HepG2 (cell line): ENCODE measurements around the gene SEH1L. TPM values are rescaled to one million over a fixed set of nuclear protein-coding genes. Genes with fewer than 3 reads are reported as not detected.

ENCODE experiments used
- ATF2 ChIP-seq: sonication (generic); formaldehyde crosslinking; IDR thresholded peaks from 2 replicates; pipeline ENCODE4 v1.4.0; 2020; ENCODE audit warnings: missing genetic modification reagents
- GATAD2A ChIP-seq: IDR thresholded peaks from 2 replicates; pipeline ENCODE4 v1.6.1; 2016
- GLI4 ChIP-seq: sonication (generic); formaldehyde crosslinking; IDR thresholded peaks from 2 replicates; pipeline ENCODE4 v1.5.1; 2020; ENCODE audit warnings: missing genetic modification reagents, mild to moderate bottlenecking, moderate library complexity, borderline replicate concordance
- HMG20B ChIP-seq: conservative IDR thresholded peaks from 2 replicates; pipeline ENCODE4 v1.6.1; 2016; ENCODE audit warnings: missing genetic modification reagents, missing compliant biosample characterization
- JDP2 ChIP-seq: sonication (generic); formaldehyde crosslinking; IDR thresholded peaks from 2 replicates; pipeline ENCODE4 v1.8.1; 2022; ENCODE audit warnings: missing genetic modification reagents, borderline replicate concordance
- KMT2A ChIP-seq: sonication (generic); formaldehyde crosslinking; IDR thresholded peaks from 2 replicates; pipeline ENCODE4 v1.4.0; 2020; ENCODE audit warnings: missing genetic modification reagents
- MTF1 ChIP-seq: sonication (generic); formaldehyde crosslinking; IDR thresholded peaks from 2 replicates; pipeline ENCODE4 v1.5.0; 2020; ENCODE audit warnings: missing genetic modification reagents
- NFRKB ChIP-seq: fragments of 450-650 bp; IDR thresholded peaks from 2 replicates; pipeline ENCODE4 v1.6.1; 2017
- NONO ChIP-seq, 2 experiments: fragments of 450-650 bp in 1 of 2; sonication (generic) in 1 of 2; formaldehyde crosslinking in 1 of 2; IDR thresholded peaks in 1 of 2; conservative IDR thresholded peaks in 1 of 2; 2 replicates each; pipeline versions ENCODE4 v1.6.1 to v1.8.0; 2017 to 2022; ENCODE audit warnings: mild to moderate bottlenecking in 1 of 2, missing genetic modification reagents in 1 of 2, moderate library complexity in 1 of 2
- NR1H2 ChIP-seq: sonication (generic); formaldehyde crosslinking; IDR thresholded peaks from 2 replicates; pipeline ENCODE4 v1.8.1; 2022; ENCODE audit warnings: low read depth, missing genetic modification reagents, borderline replicate concordance
- SOX5 ChIP-seq: IDR thresholded peaks from 2 replicates; pipeline ENCODE4 v1.6.1; 2016; ENCODE audit warnings: borderline replicate concordance
- TBL1XR1 ChIP-seq: fragments of 150-350 bp; IDR thresholded peaks from 2 replicates; pipeline ENCODE4 v1.6.1; 2014; ENCODE audit warnings: borderline replicate concordance, low read length; ENCODE audit not compliant: partially characterized antibody
- TCF7 ChIP-seq: sonication (generic); IDR thresholded peaks from 2 replicates; pipeline ENCODE4 v1.6.1; 2016; ENCODE audit warnings: antibody characterized with exemption, low read depth
- ZNF24 ChIP-seq: fragments of 450-650 bp; IDR thresholded peaks from 2 replicates; pipeline ENCODE4 v1.6.1; 2017; ENCODE audit warnings: antibody characterized with exemption, mild to moderate bottlenecking
- ZNF260 ChIP-seq: sonication (generic); formaldehyde crosslinking; IDR thresholded peaks from 2 replicates; pipeline ENCODE4 v1.4.0; 2020; ENCODE audit warnings: missing genetic modification reagents, low read depth, mild to moderate bottlenecking, borderline replicate concordance
- ZNF296 ChIP-seq: sonication (generic); formaldehyde crosslinking; conservative IDR thresholded peaks from 2 replicates; pipeline ENCODE4 v1.5.0; 2020; ENCODE audit warnings: mild to moderate bottlenecking, missing genetic modification reagents
- ZNF343 ChIP-seq: sonication (generic); formaldehyde crosslinking; IDR thresholded peaks from 2 replicates; pipeline ENCODE4 v1.4.0; 2020; ENCODE audit warnings: mild to moderate bottlenecking, missing genetic modification reagents
- ZNF451 ChIP-seq: sonication (generic); formaldehyde crosslinking; IDR thresholded peaks from 2 replicates; pipeline ENCODE4 v1.5.0; 2020; ENCODE audit warnings: mild to moderate bottlenecking, missing genetic modification reagents
- ZNF562 ChIP-seq: sonication (generic); formaldehyde crosslinking; IDR thresholded peaks from 2 replicates; pipeline ENCODE4 v1.8.0; 2022; ENCODE audit warnings: missing genetic modification reagents, borderline replicate concordance
- ZNF652 ChIP-seq: IDR thresholded peaks from 2 replicates; pipeline ENCODE4 v1.6.1; 2016; ENCODE audit warnings: low read depth, borderline replicate concordance
- ZNF784 ChIP-seq: sonication (generic); formaldehyde crosslinking; IDR thresholded peaks from 2 replicates; pipeline ENCODE4 v1.5.1; 2020; ENCODE audit warnings: missing genetic modification reagents, mild to moderate bottlenecking, borderline replicate concordance
- ZNF850 ChIP-seq: sonication (generic); formaldehyde crosslinking; conservative IDR thresholded peaks from 2 replicates; pipeline ENCODE4 v1.9.0; 2021; ENCODE audit warnings: mild to moderate bottlenecking, missing genetic modification reagents
- polyA plus RNA-seq, 8 experiments: library from polyadenylated mRNA; depleted of rRNA in 3 of 8; stranded (reverse) in 7 of 8; unstranded in 1 of 8; fragments of >200 nt; fragmentation: Illumina TruSeq in 4 of 8; extraction: Trizol in 4 of 8; gene quantifications; 2 replicates each; pipeline versions ENCODE4 v1.2.1 to v1.2.3, GENCODE V29; 2011 to 2016; ENCODE audit warnings: low read depth in 4 of 8, missing spikeins in 1 of 8, mixed read lengths in 1 of 8; ENCODE audit not compliant: insufficient read depth in 1 of 8
- total RNA-seq, 5 experiments: library from RNA; depleted of rRNA; stranded (reverse); fragments of >200 nt; fragmentation: Illumina TruSeq; extraction: Trizol; gene quantifications; 2 replicates each; pipeline ENCODE4 v1.2.3, GENCODE V29; 2016; ENCODE audit warnings: low read depth in 1 of 5
- TF ChIP-seq, protein P1 (sequence below): sonication (generic); formaldehyde crosslinking; IDR thresholded peaks from 2 replicates; pipeline ENCODE4 v1.5.0; 2020; ENCODE audit warnings: missing genetic modification reagents
- TF ChIP-seq, protein P2 (sequence below): sonication (generic); formaldehyde crosslinking; IDR thresholded peaks from 2 replicates; pipeline ENCODE4 v1.8.0; 2022; ENCODE audit warnings: mild to moderate bottlenecking, missing genetic modification reagents, borderline replicate concordance
- TF ChIP-seq, protein P3 (sequence below): sonication (generic); formaldehyde crosslinking; IDR thresholded peaks from 2 replicates; pipeline ENCODE4 v1.5.0; 2020; ENCODE audit warnings: missing genetic modification reagents, mild to moderate bottlenecking, borderline replicate concordance

Gene SEH1L
- total and polyA plus RNA-seq, 2 of the 13 experiments (the other 11 are each of a cell fraction or from before 2014, with no cell fraction given): 59.6 to 63.5 TPM

DNA sequence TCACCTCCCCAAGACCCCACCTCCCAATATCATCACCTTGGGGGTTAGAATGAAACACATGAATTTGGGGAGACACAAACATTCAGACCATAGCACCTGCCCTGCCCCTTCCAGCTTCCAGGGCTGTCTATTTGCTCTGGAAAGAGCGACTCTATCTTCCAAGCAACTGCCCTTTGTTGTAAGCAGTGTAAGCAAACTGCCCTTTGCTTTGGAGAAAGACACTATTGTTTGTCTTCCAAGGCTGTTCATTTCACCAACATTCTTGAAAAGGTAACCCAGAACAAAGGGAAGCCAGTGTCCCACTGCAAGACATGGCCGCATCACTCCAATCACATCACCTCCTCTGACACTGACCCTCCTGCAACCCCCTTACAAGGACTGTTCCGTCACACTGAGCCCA is 16.9 kb upstream of the SEH1L start (continued):
- TF ChIP-seq ATF2 (CRISPR knock-in tag): no peak
- TF ChIP-seq TBL1XR1: no peak
- TF ChIP-seq, protein P1, sequence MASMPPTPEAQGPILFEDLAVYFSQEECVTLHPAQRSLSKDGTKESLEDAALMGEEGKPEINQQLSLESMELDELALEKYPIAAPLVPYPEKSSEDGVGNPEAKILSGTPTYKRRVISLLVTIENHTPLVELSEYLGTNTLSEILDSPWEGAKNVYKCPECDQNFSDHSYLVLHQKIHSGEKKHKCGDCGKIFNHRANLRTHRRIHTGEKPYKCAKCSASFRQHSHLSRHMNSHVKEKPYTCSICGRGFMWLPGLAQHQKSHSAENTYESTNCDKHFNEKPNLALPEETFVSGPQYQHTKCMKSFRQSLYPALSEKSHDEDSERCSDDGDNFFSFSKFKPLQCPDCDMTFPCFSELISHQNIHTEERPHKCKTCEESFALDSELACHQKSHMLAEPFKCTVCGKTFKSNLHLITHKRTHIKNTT (CRISPR knock-in tag): no peak
- TF ChIP-seq NFRKB: no peak
- TF ChIP-seq HMG20B (CRISPR knock-in tag): no peak
- TF ChIP-seq MTF1: no peak
- no peak for TF ChIP-seq ZNF296
- no peak for TF ChIP-seq ZNF343 (CRISPR knock-in tag)
- TF ChIP-seq ZNF850 (CRISPR knock-in tag): no peak
- no peak for TF ChIP-seq ZNF451
- peak; percentile 85 for TF ChIP-seq SOX5
- TF ChIP-seq NONO (IDR thresholded peaks at IDR 0.05): no peak
- TF ChIP-seq NONO (CRISPR knock-in tag; conservative IDR thresholded peaks at IDR 0.05): no peak
- no peak for TF ChIP-seq ZNF24
- no peak for TF ChIP-seq ZNF260 (CRISPR knock-in tag)
- TF ChIP-seq GLI4 (CRISPR knock-in tag): no peak
- no peak for TF ChIP-seq ZNF784 (CRISPR knock-in tag)
- TF ChIP-seq GATAD2A (CRISPR knock-in tag): peak; percentile 27; the same call in 1 of the 2 replicates
- 0 out of 2 replicates have a peak, but pooled peaks have one; percentile 43 for TF ChIP-seq TCF7
- TF ChIP-seq JDP2: no peak
- no peak for TF ChIP-seq ZNF562 (CRISPR knock-in tag)
- no peak for TF ChIP-seq NR1H2 (CRISPR knock-in tag)
- TF ChIP-seq KMT2A: no peak
- TF ChIP-seq, protein P2, sequence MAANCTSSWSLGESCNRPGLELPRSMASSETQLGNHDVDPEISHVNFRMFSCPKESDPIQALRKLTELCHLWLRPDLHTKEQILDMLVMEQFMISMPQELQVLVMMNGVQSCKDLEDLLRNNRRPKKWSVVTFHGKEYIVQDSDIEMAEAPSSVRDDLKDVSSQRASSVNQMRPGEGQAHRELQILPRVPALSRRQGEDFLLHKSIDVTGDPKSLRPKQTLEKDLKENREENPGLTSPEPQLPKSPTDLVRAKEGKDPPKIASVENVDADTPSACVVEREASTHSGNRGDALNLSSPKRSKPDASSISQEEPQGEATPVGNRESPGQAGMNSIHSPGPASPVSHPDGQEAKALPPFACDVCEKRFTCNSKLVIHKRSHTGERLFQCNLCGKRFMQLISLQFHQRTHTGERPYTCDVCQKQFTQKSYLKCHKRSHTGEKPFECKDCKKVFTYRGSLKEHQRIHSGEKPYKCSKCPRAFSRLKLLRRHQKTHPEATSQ: no peak
- no peak for TF ChIP-seq ZNF652 (CRISPR knock-in tag)
- TF ChIP-seq, protein P3, sequence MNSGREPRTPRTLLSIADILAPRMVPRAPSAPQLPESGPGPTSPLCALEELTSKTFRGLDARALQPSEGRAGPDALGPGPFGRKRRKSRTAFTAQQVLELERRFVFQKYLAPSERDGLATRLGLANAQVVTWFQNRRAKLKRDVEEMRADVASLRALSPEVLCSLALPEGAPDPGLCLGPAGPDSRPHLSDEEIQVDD (CRISPR knock-in tag): no peak
